Natural killer cell treated with Interleukin-12 subunit alpha and Interleukin-12 subunit beta and Interleukin-15 and Interleukin-18, amount 100 ng/mL, for 72 hours (primary cell): Measurements from ENCODE around the gene SEMA4G. TPM values are rescaled to one million over a fixed set of nuclear protein-coding genes. Genes with fewer than 3 reads are reported as not detected.

Source experiments
- ATAC-seq, 2 donors: fragments of 150-1000 bp; cut with Tn5 transposase in 1 of 2; sonication (Bioruptor Pico), chemical (Tn5 transposase) in 1 of 2; 2 replicates each; pipeline ENCODE4 v1.10.0; 2021
- DNase-seq: peaks from one replicate; pipeline ENCODE4 v3.0.0; 2022; ENCODE audit warnings: low spot score
- H3K27ac Mint-ChIP-seq, 2 donors: 1 replicate in 1 of 2; 2 replicates in 1 of 2; pipeline ENCODE4 v1.8.0; 2022; ENCODE audit warnings: mixed read lengths in 2 of 2, mild to moderate bottlenecking in 1 of 2, moderate library complexity in 1 of 2
- H3K27me3 Mint-ChIP-seq, 2 donors: 1 replicate in 1 of 2; 2 replicates in 1 of 2; pipeline ENCODE4 v1.8.0; 2022; ENCODE audit warnings: mixed read lengths in 2 of 2
- H3K36me3 Mint-ChIP-seq: one replicate; pipeline ENCODE4 v1.8.0; 2022; ENCODE audit warnings: mixed read lengths
- H3K4me1 Mint-ChIP-seq, 2 donors: 1 replicate in 1 of 2; 2 replicates in 1 of 2; pipeline ENCODE4 v1.8.0; 2022; ENCODE audit warnings: low read depth in 2 of 2, mixed read lengths in 2 of 2, mild to moderate bottlenecking in 1 of 2
- H3K4me3 Mint-ChIP-seq: one replicate; pipeline ENCODE4 v1.8.0; 2022; ENCODE audit warnings: mixed read lengths
- H3K9me3 Mint-ChIP-seq: 2 replicates; pipeline ENCODE4 v1.8.0; 2022; ENCODE audit warnings: mixed read lengths
- total RNA-seq, 2 donors: library from RNA; stranded (reverse); gene quantifications; one replicate each; pipeline ENCODE4 v1.2.3, GENCODE V29; 2022

Gene SEMA4G
- total RNA-seq, 2 donors from 2014 or later = 0.19 TPM; not detected in 1

- H3K36me3 Mint-ChIP-seq = no peaks in the 10 kb centered on the region
- H3K9me3 Mint-ChIP-seq = no peaks in the 10 kb centered on the region
- no peaks in the 10 kb centered on the region for H3K27me3 Mint-ChIP-seq
- no peak for DNase-seq
- no peak for ATAC-seq
- no peak overlapping the region for H3K4me3 Mint-ChIP-seq
- H3K27ac Mint-ChIP-seq = no peak overlapping the region
- H3K4me1 Mint-ChIP-seq = no peaks in the 10 kb centered on the region
Observed at GRCh38 chr10:100978121-100978900, 9.0 kb downstream of the SEMA4G start.

DNA sequence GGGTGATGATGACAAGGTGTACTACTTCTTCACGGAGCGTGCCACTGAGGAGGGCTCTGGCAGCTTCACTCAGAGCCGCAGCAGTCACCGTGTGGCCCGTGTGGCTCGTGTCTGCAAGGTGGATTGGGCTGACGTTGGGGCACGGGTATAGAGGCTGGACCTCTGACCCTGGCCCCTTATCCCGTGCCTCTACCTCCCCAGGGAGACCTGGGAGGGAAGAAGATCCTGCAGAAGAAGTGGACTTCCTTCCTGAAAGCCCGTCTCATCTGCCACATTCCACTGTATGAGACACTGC is 9.5 kb downstream of the SEMA4G start:
- no peaks in the 10 kb centered on the region for H3K9me3 Mint-ChIP-seq
- no peaks in the 10 kb centered on the region for H3K4me1 Mint-ChIP-seq
- H3K27ac Mint-ChIP-seq = no peak overlapping the region
- no peaks in the 10 kb centered on the region for H3K36me3 Mint-ChIP-seq
- ATAC-seq (no peak), DNase-seq (no peak)
- H3K27me3 Mint-ChIP-seq = no peaks in the 10 kb centered on the region
- H3K4me3 Mint-ChIP-seq = no peak overlapping the region

GRCh38 chr10:100979791-100980272 is 10.5 kb downstream of the SEMA4G start:
- DNase-seq = no peak
- H3K27ac Mint-ChIP-seq = no peak overlapping the region
- H3K9me3 Mint-ChIP-seq = no peaks in the 10 kb centered on the region
- H3K36me3 Mint-ChIP-seq = no peaks in the 10 kb centered on the region
- no peak for ATAC-seq
- no peak overlapping the region for H3K4me3 Mint-ChIP-seq
- H3K4me1 Mint-ChIP-seq = no peaks in the 10 kb centered on the region
- no peaks in the 10 kb centered on the region for H3K27me3 Mint-ChIP-seq

- Mint-ChIP-seq H3K9me3 (no peaks in the 10 kb centered on the region), H3K27me3 (no peaks in the 10 kb centered on the region), H3K4me3 (no peak overlapping the region), H3K27ac (no peak overlapping the region), H3K4me1 (no peaks in the 10 kb centered on the region), H3K36me3 (no peaks in the 10 kb centered on the region)
- ATAC-seq (no peak), DNase-seq (no peak)
Observed at GRCh38 chr10:100980311-100980710, 11.0 kb downstream of the SEMA4G start.

DNA sequence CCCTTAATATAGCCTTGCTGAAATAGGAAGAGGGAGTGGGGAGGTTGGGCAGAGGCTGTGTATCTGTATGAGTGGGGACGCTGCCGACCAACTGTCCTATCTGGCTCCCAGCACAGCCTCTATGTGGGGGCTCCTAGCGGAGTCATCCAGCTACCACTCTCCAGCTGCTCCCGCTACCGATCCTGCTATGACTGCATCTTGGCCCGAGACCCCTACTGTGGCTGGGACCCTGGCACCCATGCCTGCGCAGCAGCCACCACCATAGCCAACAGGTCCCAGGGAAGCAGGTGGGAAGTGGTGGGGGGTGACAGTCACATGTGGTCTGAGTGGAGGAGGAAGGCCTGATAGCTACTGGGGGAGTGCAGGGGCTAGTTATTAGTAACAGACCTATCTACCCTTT is 11.4 kb downstream of the SEMA4G start:
- Mint-ChIP-seq H3K4me3 (no peak overlapping the region), H3K27ac (no peak overlapping the region), H3K4me1 (peaks cover 3% of the 10 kb centered on the region in 2 donors), H3K9me3 (no peaks in the 10 kb centered on the region), H3K27me3 (no peaks in the 10 kb centered on the region), H3K36me3 (no peaks in the 10 kb centered on the region)
- ATAC-seq = no peak
- DNase-seq = no peak

DNA sequence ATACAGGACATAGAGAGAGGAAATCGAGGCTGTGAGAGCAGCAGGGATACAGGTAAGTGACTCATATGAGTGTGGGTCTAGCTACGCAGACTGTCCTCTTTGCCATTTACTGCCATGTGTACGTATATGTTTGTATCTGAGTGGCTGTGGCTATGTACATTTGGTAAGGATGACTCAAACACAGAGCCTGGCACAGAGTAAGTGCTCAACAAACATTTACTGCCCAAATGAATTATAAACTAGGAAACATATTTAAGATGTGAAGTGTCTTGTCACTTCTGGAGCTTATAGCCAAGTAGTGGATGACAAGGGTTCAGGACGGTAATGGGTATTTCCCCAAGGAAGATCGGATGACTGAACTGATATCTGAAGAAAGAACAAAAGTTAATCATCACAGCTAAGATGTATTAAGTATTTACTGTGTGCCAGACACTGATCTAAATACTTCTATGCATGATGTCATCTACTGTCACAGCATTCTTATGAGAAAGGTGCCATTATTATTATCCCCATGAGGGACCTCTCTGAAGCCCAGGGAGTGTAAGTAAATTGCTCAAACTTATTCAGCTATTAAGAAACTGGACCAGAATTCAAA is 12.0 kb downstream of the SEMA4G start:
- DNase-seq (no peak), ATAC-seq (no peak)
- Mint-ChIP-seq H3K27me3 (no peaks in the 10 kb centered on the region), H3K27ac (no peak overlapping the region), H3K9me3 (no peaks in the 10 kb centered on the region), H3K4me3 (no peak overlapping the region), H3K4me1 (peaks cover 6 to 9% of the 10 kb centered on the region in 2 donors), H3K36me3 (no peaks in the 10 kb centered on the region)

DNA sequence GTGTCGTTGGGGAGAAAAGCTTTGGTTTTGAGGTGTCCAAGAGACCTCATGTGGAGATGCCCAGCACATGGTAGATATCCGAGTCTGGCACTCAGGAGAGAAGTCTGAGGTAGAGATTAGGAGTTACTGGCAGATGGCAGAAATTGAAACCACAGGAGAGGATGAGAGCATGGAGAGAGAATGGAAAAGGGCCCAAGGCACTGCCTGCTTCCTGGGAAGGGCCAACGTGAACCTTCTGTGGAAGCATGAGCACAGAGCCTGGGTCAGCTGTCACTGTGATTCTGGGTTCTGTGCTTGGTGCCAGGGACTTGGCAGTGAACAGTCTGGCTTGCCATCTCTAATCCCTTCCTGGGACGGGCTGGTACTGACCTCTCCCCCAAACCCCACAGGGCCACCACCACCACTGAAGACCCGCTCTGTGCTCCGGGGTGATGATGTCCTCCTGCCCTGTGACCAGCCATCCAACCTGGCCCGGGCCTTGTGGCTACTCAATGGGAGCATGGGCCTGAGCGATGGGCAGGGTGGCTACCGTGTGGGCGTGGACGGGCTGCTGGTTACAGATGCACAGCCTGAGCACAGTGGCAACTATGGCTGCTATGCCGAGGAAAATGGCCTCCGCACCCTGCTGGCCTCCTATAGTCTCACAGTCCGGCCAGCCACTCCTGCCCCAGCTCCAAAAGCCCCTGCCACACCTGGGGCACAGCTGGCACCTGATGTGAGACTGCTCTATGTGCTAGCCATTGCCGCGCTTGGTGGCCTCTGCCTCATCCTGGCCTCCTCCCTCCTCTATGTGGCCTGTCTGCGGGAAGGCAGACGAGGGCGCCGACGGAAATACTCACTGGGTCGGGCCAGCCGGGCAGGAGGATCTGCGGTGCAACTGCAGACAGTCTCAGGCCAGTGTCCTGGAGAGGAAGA is 13.9 kb downstream of the SEMA4G start:
- peaks cover 7% of the 10 kb centered on the region for H3K36me3 Mint-ChIP-seq
- no peak overlapping the region for H3K4me3 Mint-ChIP-seq
- H3K4me1 Mint-ChIP-seq = peaks cover 13 to 22% of the 10 kb centered on the region in 2 donors
- no peaks in the 10 kb centered on the region for H3K27me3 Mint-ChIP-seq
- H3K27ac Mint-ChIP-seq = no peak overlapping the region
- ATAC-seq (no peak), DNase-seq (peak; percentile 41)
- H3K9me3 Mint-ChIP-seq = no peaks in the 10 kb centered on the region

GRCh38 chr10:100983868-100984671 is 14.8 kb downstream of the SEMA4G start:
- no peak for ATAC-seq
- H3K4me3 Mint-ChIP-seq = no peak overlapping the region
- peak; percentile 47 for DNase-seq
- H3K27ac Mint-ChIP-seq = no peak overlapping the region
- H3K36me3 Mint-ChIP-seq = peaks cover 7% of the 10 kb centered on the region
- peaks cover 13 to 22% of the 10 kb centered on the region in 2 donors for H3K4me1 Mint-ChIP-seq
- no peaks in the 10 kb centered on the region for H3K27me3 Mint-ChIP-seq
- H3K9me3 Mint-ChIP-seq = no peaks in the 10 kb centered on the region

DNA sequence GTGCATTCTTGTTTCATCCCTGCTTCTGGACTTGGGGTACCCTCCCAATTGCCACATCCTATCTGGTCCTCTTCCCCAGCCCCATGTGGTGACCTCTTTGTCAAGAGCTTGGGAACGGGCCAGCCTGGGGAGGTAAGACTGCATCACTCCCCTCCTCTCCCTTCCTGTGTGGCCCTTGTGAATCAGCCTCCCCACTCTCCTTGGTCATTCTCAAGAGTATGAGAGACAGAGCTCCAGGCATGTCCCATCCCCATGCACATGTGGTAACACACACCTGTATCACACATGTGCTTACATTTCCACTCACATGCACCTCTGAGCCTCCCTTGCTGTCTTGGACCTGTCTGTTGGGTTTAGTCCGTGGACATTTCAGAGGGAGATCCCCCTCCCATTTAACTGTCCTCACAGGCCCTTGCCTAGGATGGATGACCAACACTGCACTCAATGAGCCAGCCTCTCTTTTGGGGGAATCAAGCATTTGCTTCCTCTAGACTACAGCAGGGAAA is 15.4 kb downstream of the SEMA4G start:
- H3K27me3 Mint-ChIP-seq = no peaks in the 10 kb centered on the region
- H3K4me1 Mint-ChIP-seq = peaks cover 13 to 22% of the 10 kb centered on the region in 2 donors
- no peaks in the 10 kb centered on the region for H3K9me3 Mint-ChIP-seq
- H3K36me3 Mint-ChIP-seq = peaks cover 7% of the 10 kb centered on the region
- no peak overlapping the region for H3K4me3 Mint-ChIP-seq
- ATAC-seq (no peak), DNase-seq (peak; percentile 8)
- H3K27ac Mint-ChIP-seq = no peak overlapping the region

DNA sequence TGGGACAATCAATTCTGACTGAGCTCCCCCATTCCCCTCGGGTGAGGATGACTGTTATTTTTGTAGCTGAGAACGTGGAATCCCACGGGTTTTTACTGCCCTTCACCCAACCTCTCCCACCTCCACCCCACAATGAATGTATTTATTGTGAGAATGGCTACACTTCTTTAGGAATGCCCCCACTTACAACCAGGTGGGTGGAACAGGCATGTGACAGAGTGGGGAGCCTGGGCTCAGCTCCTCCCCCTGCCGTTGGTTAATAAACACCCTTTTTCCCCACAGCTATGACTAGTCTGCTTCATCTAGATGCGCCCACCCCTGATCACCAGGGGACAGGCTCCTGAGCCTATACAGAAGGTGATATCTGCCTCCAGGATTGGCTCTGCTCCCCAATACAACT is 16.0 kb downstream of the SEMA4G start:
- no peak for ATAC-seq
- peak; percentile 5 for DNase-seq
- no peak overlapping the region for H3K4me3 Mint-ChIP-seq
- no peaks in the 10 kb centered on the region for H3K27me3 Mint-ChIP-seq
- no peaks in the 10 kb centered on the region for H3K9me3 Mint-ChIP-seq
- H3K36me3 Mint-ChIP-seq = peaks cover 8% of the 10 kb centered on the region
- H3K4me1 Mint-ChIP-seq = peaks cover 14 to 23% of the 10 kb centered on the region in 2 donors
- H3K27ac Mint-ChIP-seq = peak overlapping the region in 1 of 2 donors; percentile 65

DNA sequence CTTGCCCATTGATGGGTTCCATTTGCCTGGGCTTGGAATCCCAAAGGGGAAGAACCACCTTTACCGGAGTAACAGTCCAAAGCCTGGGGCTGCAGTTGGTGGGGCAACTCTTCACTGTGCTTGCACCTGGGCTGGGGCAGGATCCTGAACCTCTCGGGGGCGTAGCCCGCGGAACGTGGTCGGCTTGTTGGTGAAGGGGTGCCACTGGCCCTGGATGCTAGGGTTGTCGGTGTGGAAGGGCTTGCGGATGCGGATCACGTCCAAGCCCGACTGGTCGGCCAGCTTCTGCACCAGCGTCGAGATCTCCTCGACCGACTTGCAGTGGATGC is 17.3 kb downstream of the SEMA4G start:
- Mint-ChIP-seq H3K27ac (peak overlapping the region; percentile 83 to 87), H3K4me1 (peaks cover 19 to 27% of the 10 kb centered on the region in 2 donors), H3K9me3 (no peaks in the 10 kb centered on the region), H3K27me3 (no peaks in the 10 kb centered on the region), H3K4me3 (peak overlapping the region; percentile 96), H3K36me3 (peaks cover 19% of the 10 kb centered on the region)
- DNase-seq = peak; percentile 55
- ATAC-seq = no peak

DNA sequence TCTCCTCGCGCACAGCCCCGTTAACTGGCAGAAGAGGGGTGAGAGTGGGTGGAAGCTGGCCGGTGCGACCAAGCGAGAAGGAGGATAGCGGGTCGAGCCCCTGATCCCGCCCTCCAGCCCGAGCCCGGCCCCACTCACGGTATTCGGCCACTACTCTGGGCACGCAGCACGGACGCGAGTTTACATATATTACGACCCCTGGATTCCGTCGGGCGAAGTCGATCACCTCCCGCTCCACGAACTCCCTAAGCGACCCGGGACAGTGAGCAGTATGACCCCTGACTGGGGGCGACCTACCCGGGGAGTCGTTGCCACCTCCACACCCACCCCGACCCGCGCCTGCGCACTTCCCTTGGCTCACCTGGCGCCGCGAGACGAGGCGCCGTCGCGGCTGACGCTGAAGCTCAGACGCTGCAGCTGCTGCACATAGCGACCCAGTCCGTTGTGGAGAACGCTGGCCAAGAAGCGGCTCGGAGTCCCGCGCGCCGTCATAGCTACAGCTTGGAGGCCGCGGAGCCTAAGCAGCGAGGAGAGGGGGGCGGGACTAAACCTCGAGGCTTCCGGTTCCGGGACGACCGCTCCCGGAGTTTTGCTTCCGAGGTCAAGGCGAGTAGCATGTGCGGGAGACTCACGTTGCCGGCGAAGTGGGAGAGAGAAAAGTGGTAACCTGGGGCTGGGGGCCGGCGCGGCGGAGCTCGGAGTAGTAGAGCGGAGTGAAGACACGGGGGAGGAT is 17.8 kb downstream of the SEMA4G start, which contains the start of the genes MRPL43 and TWNK:
Gene MRPL43 (minus strand): TSS at position 546 of the 733 bp plus-strand sequence. CDS start 54 bp downstream, at position 492.
Gene TWNK (plus strand): TSS at position 592 of the 733 bp plus-strand sequence. CDS start 668 bp downstream, outside the sequence.
- ATAC-seq = peak; percentile 94 to 96

More for the DNA sequence above, 17.8 kb downstream of the SEMA4G start, which contains the start of the genes MRPL43 and TWNK:
- DNase-seq = peak; percentile 86
- H3K4me3 Mint-ChIP-seq = peak within 1 kb of the TSS; percentile 96
- peaks cover 19 to 27% of the 10 kb centered on the region in 2 donors for H3K4me1 Mint-ChIP-seq
- H3K36me3 Mint-ChIP-seq = peaks cover 19% of the 10 kb centered on the region
- peak within 1 kb of the TSS; percentile 83 to 87 for H3K27ac Mint-ChIP-seq
- no peaks in the 10 kb centered on the region for H3K27me3 Mint-ChIP-seq
- H3K9me3 Mint-ChIP-seq = no peaks in the 10 kb centered on the region
